ENCODE measurements around the gene OPRL1.

GRCh38 chr20:64077876-64078551 lies 1.9 kb upstream of the OPRL1 start:
- TF ChIP-seq CTCF (conservative IDR thresholded peaks at IDR 0.05 in 1 of 2, IDR thresholded peaks at IDR 0.05 in 1 of 2; ENCODE audit: low read depth in 1 of 2, low read length in 2 of 2) (no peak), EZH2 (IDR thresholded peaks at IDR 0.05; ENCODE audit: low read length, missing control alignments) (no peak)
